Mesenchymal stem cell (in vitro differentiated cells and primary cell): Measurements from ENCODE around the gene ACKR3.

Experiments
- DNase-seq: peaks from one replicate; pipeline ENCODE4 v3.0.0-alpha.2; 2013
- H2AFZ ChIP-seq: one replicate; pipeline ENCODE4 v1.6.1; 2013; ENCODE audit warnings: low read depth, mild to moderate bottlenecking, control low read depth, inconsistent platforms, low read length, moderate library complexity
- H2AK5ac ChIP-seq: 2 replicates; pipeline ENCODE4 v1.6.1; 2013; ENCODE audit warnings: low read length, moderate library complexity, mild to moderate bottlenecking, inconsistent platforms; ENCODE audit not compliant: severe bottlenecking
- H2BK120ac ChIP-seq: one replicate; pipeline ENCODE4 v1.6.1; 2013; ENCODE audit warnings: low read depth, mild to moderate bottlenecking, inconsistent platforms, low read length, moderate library complexity
- H2BK12ac ChIP-seq, 2 experiments: one replicate each; pipeline ENCODE4 v1.6.1; 2013; ENCODE audit warnings: inconsistent platforms in 2 of 2, low read length in 2 of 2, mild to moderate bottlenecking in 2 of 2, moderate library complexity in 2 of 2, control low read depth in 1 of 2
- H2BK15ac ChIP-seq: one replicate; pipeline ENCODE4 v1.6.1; 2013; ENCODE audit warnings: mild to moderate bottlenecking, low read depth, inconsistent platforms; ENCODE audit not compliant: poor library complexity, severe bottlenecking
- H2BK5ac ChIP-seq: 2 replicates; pipeline ENCODE4 v1.6.1; 2013; ENCODE audit warnings: low read depth, mild to moderate bottlenecking, low read length, control low read depth, inconsistent platforms; ENCODE audit not compliant: poor library complexity, severe bottlenecking
- H3K14ac ChIP-seq, 2 experiments: one replicate each; pipeline ENCODE4 v1.6.1; 2013; ENCODE audit warnings: inconsistent platforms in 2 of 2, low read length in 2 of 2, control low read depth in 1 of 2, mild to moderate bottlenecking in 1 of 2, moderate library complexity in 1 of 2
- H3K18ac ChIP-seq, 2 experiments: one replicate each; pipeline ENCODE4 v1.6.1; 2013; ENCODE audit warnings: inconsistent platforms in 2 of 2, low read length in 2 of 2, control low read depth in 1 of 2, low read depth in 1 of 2, mild to moderate bottlenecking in 1 of 2
- H3K23ac ChIP-seq, 2 experiments: one replicate each; pipeline ENCODE4 v1.6.1; 2013; ENCODE audit warnings: inconsistent platforms in 2 of 2, low read length in 2 of 2, mild to moderate bottlenecking in 2 of 2, moderate library complexity in 2 of 2, control low read depth in 1 of 2
- H3K27ac ChIP-seq: 2 replicates; pipeline ENCODE4 v1.5.1; 2013; ENCODE audit warnings: mild to moderate bottlenecking, moderate library complexity, low read length, control low read depth, inconsistent platforms; ENCODE audit not compliant: poor library complexity, severe bottlenecking
- H3K27me3 ChIP-seq, 2 experiments: 2 replicates each; pipeline versions ENCODE4 v1.6.1 to v1.7.0; 2013; ENCODE audit warnings: low read length in 2 of 2, mild to moderate bottlenecking in 2 of 2, moderate library complexity in 2 of 2, control low read depth in 1 of 2, inconsistent platforms in 1 of 2; ENCODE audit not compliant: control insufficient read depth in 1 of 2, insufficient read depth in 1 of 2
- H3K36me3 ChIP-seq, 2 experiments: 2 replicates each; pipeline versions ENCODE4 v1.6.1 to v1.7.0; 2013; ENCODE audit warnings: low read length in 2 of 2, control low read depth in 1 of 2, inconsistent platforms in 1 of 2, low read depth in 1 of 2, mild to moderate bottlenecking in 1 of 2; ENCODE audit not compliant: insufficient read depth in 2 of 2, control insufficient read depth in 1 of 2
- H3K4ac ChIP-seq, 2 experiments: one replicate each; pipeline ENCODE4 v1.6.1; 2013; ENCODE audit warnings: inconsistent platforms in 2 of 2, low read length in 2 of 2, mild to moderate bottlenecking in 2 of 2, moderate library complexity in 2 of 2, control low read depth in 1 of 2, low read depth in 1 of 2
- H3K4me1 ChIP-seq: 2 replicates; pipeline ENCODE4 v1.6.1; 2013; ENCODE audit warnings: low read depth, low read length, control low read depth; ENCODE audit not compliant: control insufficient read depth, insufficient read depth
- H3K4me2 ChIP-seq: 2 replicates; pipeline ENCODE4 v1.6.1; 2013; ENCODE audit warnings: low read length, mild to moderate bottlenecking, inconsistent platforms; ENCODE audit not compliant: poor library complexity, severe bottlenecking
- H3K4me3 ChIP-seq, 2 experiments: 2 replicates each; pipeline versions ENCODE4 v1.5.1 to v1.7.0; 2013; ENCODE audit warnings: low read length in 2 of 2, mild to moderate bottlenecking in 2 of 2, control low read depth in 1 of 2, low read depth in 1 of 2; ENCODE audit not compliant: insufficient read depth in 1 of 2
- H3K79me1 ChIP-seq: replicated peaks from 2 replicates; pipeline ENCODE4 v1.6.1; 2013; ENCODE audit warnings: mild to moderate bottlenecking, control low read depth, low read length, inconsistent platforms; ENCODE audit not compliant: poor library complexity, severe bottlenecking
- H3K9ac ChIP-seq: 2 replicates; pipeline ENCODE4 v1.7.0; 2013; ENCODE audit warnings: mild to moderate bottlenecking, low read length, moderate library complexity
- H3K9me3 ChIP-seq: 2 replicates; pipeline ENCODE4 v1.7.0; 2013; ENCODE audit warnings: mild to moderate bottlenecking, low read length; ENCODE audit not compliant: control insufficient read depth
- H4K8ac ChIP-seq: one replicate; pipeline ENCODE4 v1.6.1; 2013; ENCODE audit warnings: inconsistent platforms, mild to moderate bottlenecking, low read length, moderate library complexity
- H4K91ac ChIP-seq: one replicate; pipeline ENCODE4 v1.6.1; 2013; ENCODE audit warnings: mild to moderate bottlenecking, low read length, inconsistent platforms
- WGBS: methylation state at CpG from one replicate; pipeline ENCODE4 v1.1.7; 2013; ENCODE audit warnings: mixed read lengths; 5-methylcytosine and 5-hydroxymethylcytosine counted together

The ACKR3 gene

GRCh38 chr2:236573066-236573929, 3.7 kb downstream of the ACKR3 start:
- Histone ChIP-seq H4K91ac (no peak overlapping the region), H3K14ac (no peak overlapping the region), H3K4me1 (peaks cover 5% of the 10 kb centered on the region), H3K23ac (no peak overlapping the region), H3K4ac (no peak overlapping the region), H2BK5ac (no peak overlapping the region), H3K9ac (peak overlapping the region; percentile 93), H2BK120ac (no peak overlapping the region), H4K8ac (no peak overlapping the region), H2BK15ac (no peak overlapping the region), H3K79me1 (no peaks in the 10 kb centered on the region), H2AK5ac (no peak overlapping the region), H3K4me3 (peak overlapping the region in 1 of 2 experiments; percentile 93), H3K27me3 (peaks cover 0 to 31% of the 10 kb centered on the region in 2 experiments), H2BK12ac (no peak overlapping the region), H3K4me2 (no peak overlapping the region), H3K18ac (peak overlapping the region in 1 of 2 experiments; percentile 14), H3K9me3 (no peaks in the 10 kb centered on the region), H3K36me3 (peaks cover 0 to 13% of the 10 kb centered on the region in 2 experiments), H3K27ac (no peak overlapping the region), H2AFZ (no peak overlapping the region)
- WGBS: 89% methylated on average over 10 of the region's 12 CpGs
- DNase-seq: no peak

GRCh38 chr2:236574000-236574399, 4.4 kb downstream of the ACKR3 start:
- peaks cover 0 to 14% of the 10 kb centered on the region in 2 experiments for H3K36me3 ChIP-seq
- H3K4me2 ChIP-seq: no peak overlapping the region
- H3K79me1 ChIP-seq: no peaks in the 10 kb centered on the region
- peak overlapping the region in 1 of 2 experiments; percentile 93 for H3K4me3 ChIP-seq
- no peak overlapping the region for H2AFZ ChIP-seq
- WGBS: 96% methylated on average over 14 of the region's 14 CpGs
- H3K9me3 ChIP-seq: no peaks in the 10 kb centered on the region
- peaks cover 0 to 25% of the 10 kb centered on the region in 2 experiments for H3K27me3 ChIP-seq
- no peaks in the 10 kb centered on the region for H3K4me1 ChIP-seq
- H3K27ac ChIP-seq: no peak overlapping the region
- H2BK15ac ChIP-seq: no peak overlapping the region
- H3K18ac ChIP-seq: no peak overlapping the region
- peak overlapping the region; percentile 93 for H3K9ac ChIP-seq
- no peak overlapping the region for H4K8ac ChIP-seq
- H2AK5ac ChIP-seq: no peak overlapping the region
- no peak overlapping the region for H4K91ac ChIP-seq
- no peak overlapping the region for H3K23ac ChIP-seq
- no peak overlapping the region for H2BK12ac ChIP-seq
- H2BK120ac ChIP-seq: no peak overlapping the region
- H3K14ac ChIP-seq: no peak overlapping the region
- H3K4ac ChIP-seq: no peak overlapping the region
- no peak for DNase-seq
- no peak overlapping the region for H2BK5ac ChIP-seq

- WGBS: 91% methylated on average over 18 of the region's 18 CpGs
- no peak overlapping the region for H2AFZ ChIP-seq
- H3K36me3 ChIP-seq: peaks cover 0 to 18% of the 10 kb centered on the region in 2 experiments
- peak overlapping the region; percentile 71 for H3K9ac ChIP-seq
- H3K4ac ChIP-seq: no peak overlapping the region
- peak overlapping the region in 1 of 2 experiments; percentile 93 for H3K4me3 ChIP-seq
- H4K91ac ChIP-seq: no peak overlapping the region
- H3K18ac ChIP-seq: no peak overlapping the region
- H2BK15ac ChIP-seq: no peak overlapping the region
- H2BK12ac ChIP-seq: no peak overlapping the region
- no peak overlapping the region for H2AK5ac ChIP-seq
- H4K8ac ChIP-seq: no peak overlapping the region
- no peak overlapping the region for H3K27ac ChIP-seq
- DNase-seq: no peak
- H3K14ac ChIP-seq: no peak overlapping the region
- H3K9me3 ChIP-seq: no peaks in the 10 kb centered on the region
- no peaks in the 10 kb centered on the region for H3K79me1 ChIP-seq
- no peak overlapping the region for H2BK5ac ChIP-seq
- no peaks in the 10 kb centered on the region for H3K4me1 ChIP-seq
- H3K27me3 ChIP-seq: peaks cover 0 to 25% of the 10 kb centered on the region in 2 experiments
- no peak overlapping the region for H2BK120ac ChIP-seq
- H3K23ac ChIP-seq: no peak overlapping the region
- no peak overlapping the region for H3K4me2 ChIP-seq
Measured at GRCh38 chr2:236574424-236575145, 5.0 kb downstream of the ACKR3 start.

GRCh38 chr2:236575510-236575909, 5.9 kb downstream of the ACKR3 start:
- Histone ChIP-seq H2AK5ac (no peak overlapping the region), H2AFZ (no peak overlapping the region)

More at GRCh38 chr2:236575510-236575909, 5.9 kb downstream of the ACKR3 start:
- Histone ChIP-seq H3K27me3 (peaks cover 0 to 18% of the 10 kb centered on the region in 2 experiments), H3K4me3 (peak overlapping the region in 1 of 2 experiments; percentile 93), H2BK5ac (no peak overlapping the region), H3K36me3 (peaks cover 2 to 21% of the 10 kb centered on the region in 2 experiments), H3K4ac (peak overlapping the region in 1 of 2 experiments; percentile 35), H3K27ac (no peak overlapping the region), H2BK15ac (no peak overlapping the region), H3K4me1 (no peaks in the 10 kb centered on the region), H3K23ac (no peak overlapping the region), H4K91ac (no peak overlapping the region), H2BK12ac (peak overlapping the region in 1 of 2 experiments; percentile 91), H3K79me1 (no peaks in the 10 kb centered on the region), H3K18ac (peak overlapping the region in 1 of 2 experiments; percentile 66), H3K9ac (peak overlapping the region; percentile 71), H3K14ac (peak overlapping the region in 1 of 2 experiments; percentile 64), H3K9me3 (no peaks in the 10 kb centered on the region), H4K8ac (peak overlapping the region; percentile 62), H2BK120ac (no peak overlapping the region), H3K4me2 (no peak overlapping the region)
- peak; percentile 74 for DNase-seq
- 48% methylated on average over 7 of the region's 11 CpGs for WGBS
